ENCODE results near the gene FOLR3.

The FOLR3 gene

GRCh38 chr11:72112978-72113808 lies 22.3 kb upstream of the FOLR3 start:
- Mint-ChIP-seq H3K27ac (peak overlapping the region; percentile 100), H3K4me1 (ENCODE audit: low read depth) (peaks cover 20% of the 10 kb centered on the region), H3K27me3 (peaks cover 3% of the 10 kb centered on the region), H3K9me3 (no peaks in the 10 kb centered on the region), H3K4me3 (peak overlapping the region; percentile 96), H3K36me3 (ENCODE audit: low read depth) (peaks cover 5% of the 10 kb centered on the region)

DNA sequence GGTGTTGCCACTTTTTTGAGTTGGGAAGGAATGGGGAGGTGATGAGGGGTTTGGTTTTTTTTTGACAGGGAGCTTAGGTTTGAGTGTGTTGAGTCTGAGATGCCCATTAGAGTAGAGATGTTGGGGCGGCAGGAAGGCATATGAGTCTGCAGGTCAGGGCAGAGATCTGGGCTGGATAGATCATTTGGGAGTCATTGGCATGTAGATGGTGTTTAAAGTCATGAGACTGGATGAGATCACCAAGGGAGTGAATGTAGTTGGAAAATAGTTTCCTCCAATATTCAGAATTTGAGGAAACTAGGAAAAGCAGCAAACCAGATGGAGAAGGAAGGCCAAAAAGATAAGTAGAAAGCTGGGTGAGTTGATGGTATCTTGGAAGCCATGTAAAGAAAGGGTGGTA lies 21.0 kb upstream of the FOLR3 start:
- H3K4me1 Mint-ChIP-seq (ENCODE audit: low read depth): peaks cover 20% of the 10 kb centered on the region
- peaks cover 5% of the 10 kb centered on the region for H3K36me3 Mint-ChIP-seq (ENCODE audit: low read depth)
- no peaks in the 10 kb centered on the region for H3K9me3 Mint-ChIP-seq
- H3K4me3 Mint-ChIP-seq: no peak overlapping the region
- H3K27me3 Mint-ChIP-seq: peaks cover 7% of the 10 kb centered on the region
- H3K27ac Mint-ChIP-seq: no peak overlapping the region

- Mint-ChIP-seq H3K4me1 (ENCODE audit: low read depth) (peaks cover 18% of the 10 kb centered on the region), H3K27me3 (peaks cover 11% of the 10 kb centered on the region), H3K4me3 (no peak overlapping the region), H3K27ac (no peak overlapping the region), H3K36me3 (ENCODE audit: low read depth) (no peaks in the 10 kb centered on the region), H3K9me3 (no peaks in the 10 kb centered on the region)
Measured at GRCh38 chr11:72116019-72116755, 19.3 kb upstream of the FOLR3 start.

DNA sequence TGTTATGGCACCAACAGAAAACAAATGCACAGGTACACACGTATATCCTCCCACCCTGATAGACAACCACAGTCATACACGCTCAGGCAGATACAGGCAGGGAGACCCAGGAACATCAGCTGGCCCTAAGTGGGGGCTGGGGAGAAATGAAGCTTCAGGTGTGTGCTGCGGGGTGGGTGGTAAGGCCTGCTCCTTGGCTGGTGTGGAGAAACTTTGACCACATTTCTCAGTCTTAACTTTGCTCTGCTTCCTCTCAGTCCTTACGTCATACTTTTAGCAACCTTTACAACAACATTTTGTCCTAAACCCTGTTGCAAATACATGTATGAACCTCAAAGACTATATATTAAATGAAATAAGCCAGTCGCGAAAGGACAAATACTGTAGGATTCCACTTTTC lies 16.3 kb upstream of the FOLR3 start:
- Mint-ChIP-seq H3K27ac (no peak overlapping the region), H3K4me3 (no peak overlapping the region), H3K36me3 (ENCODE audit: low read depth) (no peaks in the 10 kb centered on the region), H3K9me3 (no peaks in the 10 kb centered on the region), H3K27me3 (peaks cover 11% of the 10 kb centered on the region), H3K4me1 (ENCODE audit: low read depth) (no peaks in the 10 kb centered on the region)

GRCh38 chr11:72120930-72121329 lies 14.6 kb upstream of the FOLR3 start:
- Mint-ChIP-seq H3K4me1 (ENCODE audit: low read depth) (no peaks in the 10 kb centered on the region), H3K36me3 (ENCODE audit: low read depth) (no peaks in the 10 kb centered on the region), H3K27me3 (peaks cover 11% of the 10 kb centered on the region), H3K9me3 (no peaks in the 10 kb centered on the region), H3K27ac (no peak overlapping the region), H3K4me3 (no peak overlapping the region)

DNA sequence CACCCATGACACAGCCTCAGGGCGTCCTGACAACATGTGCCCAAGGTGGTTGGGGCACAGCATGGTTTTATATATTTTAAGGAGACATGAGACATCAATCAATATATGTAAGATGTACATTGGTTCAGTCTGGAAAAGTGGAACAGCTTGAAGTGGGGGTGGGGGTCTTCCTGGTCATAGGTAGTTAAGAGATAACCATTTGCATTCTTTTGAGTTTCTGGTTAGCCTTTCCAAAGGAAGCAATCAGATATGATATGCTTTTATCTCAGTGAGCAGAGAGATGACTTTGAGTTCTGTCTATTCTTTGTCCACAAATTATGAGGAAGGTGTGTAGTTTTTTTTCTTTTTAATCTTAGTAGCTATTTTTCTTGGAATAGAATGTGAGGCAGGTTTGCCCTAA lies 12.9 kb upstream of the FOLR3 start:
- Mint-ChIP-seq H3K4me1 (ENCODE audit: low read depth) (no peaks in the 10 kb centered on the region), H3K9me3 (peaks cover under 1% of the 10 kb centered on the region), H3K36me3 (ENCODE audit: low read depth) (peaks cover under 1% of the 10 kb centered on the region), H3K27me3 (peaks cover 10% of the 10 kb centered on the region), H3K4me3 (no peak overlapping the region), H3K27ac (no peak overlapping the region)

- peaks cover 4% of the 10 kb centered on the region for H3K9me3 Mint-ChIP-seq
- peaks cover 8% of the 10 kb centered on the region for H3K27me3 Mint-ChIP-seq
- H3K36me3 Mint-ChIP-seq (ENCODE audit: low read depth): peaks cover 4% of the 10 kb centered on the region
- no peak overlapping the region for H3K4me3 Mint-ChIP-seq
- no peaks in the 10 kb centered on the region for H3K4me1 Mint-ChIP-seq (ENCODE audit: low read depth)
- no peak overlapping the region for H3K27ac Mint-ChIP-seq
Measured at GRCh38 chr11:72123117-72123653, 12.3 kb upstream of the FOLR3 start.

DNA sequence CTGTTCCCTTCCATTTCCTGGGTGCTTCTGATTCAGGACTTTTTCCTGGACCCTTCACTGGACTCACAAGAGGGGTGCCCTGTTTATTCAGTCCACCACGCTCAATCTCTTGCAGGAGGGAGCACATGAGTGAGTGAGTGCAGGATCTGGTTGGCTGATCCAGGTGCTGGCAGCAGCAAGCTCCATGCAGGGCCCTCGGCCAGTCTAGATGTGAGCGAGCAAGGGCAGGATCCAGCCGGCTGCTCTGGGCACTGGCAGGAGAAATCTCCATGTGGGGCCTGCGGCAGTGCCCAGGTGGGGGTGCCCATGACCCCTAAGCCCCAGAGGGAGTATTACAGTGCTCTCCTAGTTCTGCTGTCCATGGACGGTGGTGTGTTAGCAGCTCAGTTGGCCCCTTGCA lies 11.5 kb upstream of the FOLR3 start:
- H3K4me1 Mint-ChIP-seq (ENCODE audit: low read depth): no peaks in the 10 kb centered on the region
- peaks cover 11% of the 10 kb centered on the region for H3K9me3 Mint-ChIP-seq
- H3K27ac Mint-ChIP-seq: no peak overlapping the region
- peaks cover 9% of the 10 kb centered on the region for H3K27me3 Mint-ChIP-seq
- peaks cover 11% of the 10 kb centered on the region for H3K36me3 Mint-ChIP-seq (ENCODE audit: low read depth)
- no peak overlapping the region for H3K4me3 Mint-ChIP-seq

DNA sequence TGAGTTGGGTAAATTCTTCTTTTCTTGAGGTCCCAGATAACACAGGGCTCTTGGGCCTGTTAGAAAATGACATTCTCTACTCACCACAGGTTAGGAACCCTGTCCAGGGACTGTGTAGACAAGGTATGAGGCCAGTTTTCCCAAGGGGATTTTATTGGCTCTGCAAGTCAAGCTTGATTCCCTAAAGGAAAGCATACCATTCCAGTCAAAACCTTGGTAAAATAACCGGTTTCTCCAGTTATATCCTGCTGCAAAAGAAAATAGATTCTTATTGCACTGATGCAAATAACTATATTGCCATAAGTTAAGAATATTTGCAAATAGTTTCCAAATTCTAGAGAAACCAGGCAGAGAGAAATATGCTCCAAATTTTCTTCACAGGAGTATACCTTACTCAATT lies 9.6 kb upstream of the FOLR3 start:
- Mint-ChIP-seq H3K4me1 (ENCODE audit: low read depth) (no peaks in the 10 kb centered on the region), H3K4me3 (no peak overlapping the region), H3K27ac (no peak overlapping the region), H3K9me3 (peaks cover 14% of the 10 kb centered on the region), H3K27me3 (peaks cover 9% of the 10 kb centered on the region), H3K36me3 (ENCODE audit: low read depth) (peaks cover 15% of the 10 kb centered on the region)

- peaks cover 15% of the 10 kb centered on the region for H3K36me3 Mint-ChIP-seq (ENCODE audit: low read depth)
- H3K9me3 Mint-ChIP-seq: peaks cover 14% of the 10 kb centered on the region
- H3K4me1 Mint-ChIP-seq (ENCODE audit: low read depth): no peaks in the 10 kb centered on the region
- no peak overlapping the region for H3K4me3 Mint-ChIP-seq
- H3K27me3 Mint-ChIP-seq: peaks cover 15% of the 10 kb centered on the region
- no peak overlapping the region for H3K27ac Mint-ChIP-seq
Measured at GRCh38 chr11:72127923-72128322, 7.6 kb upstream of the FOLR3 start.

DNA sequence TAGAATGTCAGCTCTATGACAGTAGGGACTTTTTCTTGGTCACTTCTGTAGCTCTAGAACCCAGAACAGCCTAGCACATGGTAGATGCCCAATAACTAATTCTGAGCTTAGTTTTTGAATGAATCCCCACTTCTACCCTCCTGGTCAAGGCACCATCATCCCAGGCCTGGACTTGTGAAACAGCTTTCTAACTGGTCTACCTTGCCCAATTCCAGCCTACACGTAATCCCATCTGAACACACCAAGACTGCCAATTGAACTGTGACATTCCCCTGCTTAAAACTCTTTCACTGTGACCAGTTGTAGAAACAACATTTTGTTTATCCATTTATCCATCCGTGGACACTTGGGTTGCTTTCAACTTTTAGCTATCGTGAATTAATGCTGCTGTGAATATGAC lies 6.1 kb upstream of the FOLR3 start:
- Mint-ChIP-seq H3K9me3 (peaks cover 14% of the 10 kb centered on the region), H3K27ac (no peak overlapping the region), H3K4me3 (no peak overlapping the region), H3K4me1 (ENCODE audit: low read depth) (no peaks in the 10 kb centered on the region), H3K27me3 (peaks cover 18% of the 10 kb centered on the region), H3K36me3 (ENCODE audit: low read depth) (peaks cover 15% of the 10 kb centered on the region)

DNA sequence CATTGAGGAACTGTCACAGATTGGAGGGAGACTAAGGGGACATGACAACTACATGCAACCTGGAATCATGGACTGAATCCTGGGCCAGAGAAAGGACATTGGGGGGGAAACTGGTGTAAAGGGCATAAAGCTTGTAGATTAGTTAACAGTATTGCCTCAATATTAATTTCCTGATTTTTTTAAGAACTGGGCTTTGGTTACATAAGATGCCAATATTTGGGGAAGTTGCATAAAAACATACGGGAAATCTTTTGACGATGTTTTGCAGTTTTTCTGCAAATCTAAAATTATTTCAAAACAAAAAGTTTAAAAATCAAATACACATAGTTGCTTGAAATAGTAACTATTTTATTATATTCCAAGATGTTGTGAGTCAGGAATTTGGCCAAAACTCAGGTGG lies 2.9 kb upstream of the FOLR3 start:
- Mint-ChIP-seq H3K27ac (no peak overlapping the region), H3K36me3 (ENCODE audit: low read depth) (peaks cover 14% of the 10 kb centered on the region)

DNA sequence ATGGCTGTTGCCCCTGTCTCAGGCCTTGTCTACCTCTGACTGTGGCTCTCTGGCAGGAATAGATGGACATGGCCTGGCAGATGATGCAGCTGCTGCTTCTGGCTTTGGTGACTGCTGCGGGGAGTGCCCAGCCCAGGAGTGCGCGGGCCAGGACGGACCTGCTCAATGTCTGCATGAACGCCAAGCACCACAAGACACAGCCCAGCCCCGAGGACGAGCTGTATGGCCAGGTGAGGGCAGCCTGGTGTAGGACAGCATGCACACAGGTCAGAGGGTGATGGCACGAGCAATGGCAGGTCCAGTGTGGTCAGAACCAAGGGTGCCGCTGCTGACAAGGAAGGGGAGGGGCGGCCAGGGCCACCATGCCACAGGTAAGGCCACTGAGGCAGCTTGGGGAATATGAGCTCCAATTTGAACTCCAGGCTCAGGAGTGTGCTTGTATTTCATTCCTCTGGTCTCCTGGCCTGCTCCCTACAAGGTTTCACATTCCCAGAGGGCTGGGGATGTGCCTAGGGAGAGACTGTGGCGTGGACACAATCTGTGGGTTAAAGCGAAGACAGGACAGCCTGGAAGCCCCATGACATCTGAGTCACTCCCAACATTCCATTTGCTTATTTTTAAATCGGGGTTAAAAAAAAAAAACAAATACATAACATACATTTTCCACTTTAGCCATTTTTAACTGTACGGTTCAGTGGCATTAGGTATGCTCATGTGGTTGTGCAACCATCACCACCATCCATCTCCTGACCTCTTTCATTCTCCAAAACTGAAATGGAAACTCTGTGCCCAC lies 562 bp downstream of the FOLR3 start:
- no peak overlapping the region for H3K4me3 Mint-ChIP-seq
- H3K36me3 Mint-ChIP-seq (ENCODE audit: low read depth): no peaks in the 10 kb centered on the region
- H3K27ac Mint-ChIP-seq: no peak overlapping the region
- H3K4me1 Mint-ChIP-seq (ENCODE audit: low read depth): peaks cover 12% of the 10 kb centered on the region
- peaks cover 13% of the 10 kb centered on the region for H3K27me3 Mint-ChIP-seq
- H3K9me3 Mint-ChIP-seq: no peaks in the 10 kb centered on the region

More for the DNA sequence above, 2.9 kb upstream of the FOLR3 start:
- peaks cover 4% of the 10 kb centered on the region for H3K4me1 Mint-ChIP-seq (ENCODE audit: low read depth)
- no peak overlapping the region for H3K4me3 Mint-ChIP-seq
- peaks cover 14% of the 10 kb centered on the region for H3K9me3 Mint-ChIP-seq
- peaks cover 18% of the 10 kb centered on the region for H3K27me3 Mint-ChIP-seq

DNA sequence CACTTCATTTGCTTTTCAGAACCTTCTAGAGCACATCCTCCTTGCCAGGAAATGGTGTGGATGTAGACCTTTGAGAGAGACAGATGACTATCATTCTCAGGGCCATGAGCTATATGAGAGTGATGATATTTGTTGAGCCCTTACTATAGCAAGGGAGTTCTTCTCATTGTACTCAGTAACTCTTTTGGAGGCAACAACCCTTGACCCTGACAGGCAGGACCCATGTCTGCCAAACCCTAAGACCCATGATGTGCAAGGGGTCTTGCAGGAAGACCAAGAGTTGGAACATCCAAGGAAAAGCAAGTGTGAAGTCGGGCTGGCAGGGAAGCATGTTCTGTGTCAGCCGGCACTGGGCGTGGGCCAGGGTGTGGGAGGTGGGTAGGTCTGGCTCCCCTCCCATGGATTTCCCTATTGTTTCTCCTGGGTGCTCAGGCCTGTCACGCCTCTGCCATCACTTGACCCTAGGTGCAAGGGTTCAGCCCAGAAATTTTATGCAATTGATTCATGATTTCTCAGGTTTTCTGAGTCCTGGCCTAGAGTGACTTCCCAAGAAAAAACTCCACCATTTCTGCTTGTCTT lies 1.2 kb downstream of the FOLR3 start:
- Mint-ChIP-seq H3K9me3 (no peaks in the 10 kb centered on the region), H3K4me3 (no peak overlapping the region), H3K36me3 (ENCODE audit: low read depth) (no peaks in the 10 kb centered on the region), H3K27me3 (peaks cover 13% of the 10 kb centered on the region), H3K27ac (no peak overlapping the region), H3K4me1 (ENCODE audit: low read depth) (peaks cover 19% of the 10 kb centered on the region)

Data from stimulated activated naive CD8-positive, alpha-beta T cell treated with anti-CD3 and anti-CD28 coated beads, Interleukin-15, Interleukin-2, amounts not matched to agents 100 ng/mL and 50 ng/mL, for 24 hours (primary cell).